Activated B cell treated with CpG ODN at 0.5 μM for 24 hours (primary cell): ENCODE data around the gene INTS1. TPM values are rescaled to one million over a fixed set of nuclear protein-coding genes. Genes with fewer than 3 reads are reported as not detected.

Source experiments
- ATAC-seq: fragments of 200-7000 bp; cut with Tn5 transposase; one replicate; pipeline ENCODE4 v1.10.0; 2021; ENCODE audit warnings: low read depth, mild to moderate bottlenecking, moderate library complexity
- CTCF ChIA-PET: fragments of 350-600 bp; sonication (Branson Sonifier 250); formaldehyde crosslinking; loops from one replicate; lab custom pipeline; 2021; ENCODE audit warnings: antibody characterized with exemption; lab: Charles Lee
- POLR2A ChIA-PET: fragments of 350-600 bp; sonication (Branson Sonifier 250); formaldehyde crosslinking; loops from one replicate; lab custom pipeline; 2021; ENCODE audit warnings: antibody characterized with exemption; lab: Charles Lee
- DNase-seq: peaks from one replicate; pipeline ENCODE4 v3.0.0; 2022
- H3K27ac Mint-ChIP-seq: one replicate; pipeline ENCODE4 v1.8.0; 2020; ENCODE audit warnings: mixed read lengths
- H3K27me3 Mint-ChIP-seq: one replicate; pipeline ENCODE4 v1.8.0; 2021; ENCODE audit warnings: mixed read lengths
- H3K36me3 Mint-ChIP-seq: one replicate; pipeline ENCODE4 v1.8.0; 2021; ENCODE audit warnings: low read depth, mixed read lengths
- H3K4me1 Mint-ChIP-seq: one replicate; pipeline ENCODE4 v1.8.0; 2021; ENCODE audit warnings: mixed read lengths
- H3K4me3 Mint-ChIP-seq: one replicate; pipeline ENCODE4 v1.8.0; 2020; ENCODE audit warnings: mild to moderate bottlenecking, mixed read lengths
- H3K9me3 Mint-ChIP-seq: one replicate; pipeline ENCODE4 v1.8.0; 2020; ENCODE audit warnings: mixed read lengths
- CTCF ChIP-seq: fragments of 200-600 bp; IDR thresholded peaks from one replicate; pipeline ENCODE4 v1.8.0; 2022; ENCODE audit warnings: antibody characterized with exemption, mild to moderate bottlenecking
- intact Hi-C: fragments of 100-400 bp; cut with micrococcal nuclease; formaldehyde crosslinking; loops from one replicate; pipeline ENCODE4 v1.15.1; 2024
- total RNA-seq: library from RNA; stranded (reverse); gene quantifications from 2 replicates; pipeline ENCODE4 v1.2.3, GENCODE V29; 2022

INTS1 gene
- total RNA-seq, 1 donor from 2014 or later, result 110 TPM

DNA sequence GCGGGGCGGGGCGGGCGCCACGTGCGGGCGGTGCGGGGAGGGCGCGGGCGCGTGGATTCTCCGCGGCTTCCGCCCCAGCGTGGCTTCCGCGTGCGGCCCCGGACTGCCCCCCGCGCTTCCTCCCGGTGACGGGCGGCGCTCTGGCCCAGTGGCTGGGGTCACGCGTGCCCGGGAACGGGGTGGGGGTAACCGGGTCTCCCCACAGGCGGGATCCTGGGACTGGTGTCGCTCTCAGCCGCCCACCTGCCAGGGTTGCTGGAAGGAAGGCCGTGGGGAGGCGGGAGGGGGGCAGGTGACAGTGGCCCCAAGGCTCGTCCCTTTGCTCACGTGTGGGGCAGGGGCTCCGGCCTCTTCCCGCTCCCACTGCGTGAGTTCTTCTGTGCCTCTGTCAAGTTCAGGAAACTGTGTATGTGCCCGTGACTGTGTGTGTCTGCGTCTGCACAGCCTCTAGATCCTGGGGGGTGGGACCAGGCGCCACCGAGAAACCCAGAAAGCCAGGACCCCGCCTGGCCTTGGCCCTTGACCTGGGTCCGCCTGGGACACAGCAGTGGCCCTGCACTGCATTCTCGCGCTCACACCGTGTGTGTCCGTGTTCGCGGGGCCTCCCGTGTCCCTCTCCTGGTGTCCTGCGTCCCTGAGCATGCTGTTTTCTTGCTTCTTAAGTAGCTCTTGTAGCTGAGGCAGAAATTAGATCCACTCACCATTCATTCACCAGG, 27.2 kb upstream of the INTS1 start:
- ChIA-PET POLR2A (interaction anchor here (0.7 to 3.3 kb wide), 5 partner anchors 18 to 526 kb away, joined by 3 to 31 read pairs (median 6); partner anchors contain the start of gene INTS1), CTCF (interaction anchor here (1.1 kb wide), 1 partner anchor 25 kb away, joined by 3 read pairs; no protein-coding TSS in a partner anchor)
- peak overlapping the region; percentile 87 for H3K27ac Mint-ChIP-seq
- H3K9me3 Mint-ChIP-seq, result no peaks in the 10 kb centered on the region
- intact Hi-C loops, result loop anchor here (1.0 to 10.0 kb wide), 3 partner anchors 19 to 297 kb away; partner anchors contain the start of genes PSMG3 and UNCX
- peak overlapping the region; percentile 87 for H3K4me3 Mint-ChIP-seq
- H3K4me1 Mint-ChIP-seq, result peaks cover 34% of the 10 kb centered on the region
- H3K27me3 Mint-ChIP-seq, result no peaks in the 10 kb centered on the region
- DNase-seq (peak; percentile 47), ATAC-seq (peak; percentile 25)
- TF ChIP-seq CTCF, result no peak
- peaks cover 10% of the 10 kb centered on the region for H3K36me3 Mint-ChIP-seq

- DNase-seq (peak; percentile 39), ATAC-seq (peak; percentile 22)
- intact Hi-C loops, result loop anchor here (1.0 to 10.0 kb wide), 3 partner anchors 18 to 296 kb away; partner anchors contain the start of genes PSMG3 and UNCX
- no peaks in the 10 kb centered on the region for H3K27me3 Mint-ChIP-seq
- no peaks in the 10 kb centered on the region for H3K9me3 Mint-ChIP-seq
- H3K4me3 Mint-ChIP-seq, result no peak overlapping the region
- H3K36me3 Mint-ChIP-seq, result peaks cover 5% of the 10 kb centered on the region
- no peak for TF ChIP-seq CTCF
- CTCF ChIA-PET, result no interaction called here
- H3K27ac Mint-ChIP-seq, result no peak overlapping the region
- POLR2A ChIA-PET, result interaction anchor here (0.7 to 3.3 kb wide), 3 partner anchors 25 to 525 kb away, joined by 5 to 31 read pairs (median 6); partner anchors contain the start of gene INTS1
- H3K4me1 Mint-ChIP-seq, result peaks cover 34% of the 10 kb centered on the region
These were observed 26.7 kb upstream of the INTS1 start for GRCh38 chr7:1530946-1531262.

DNA sequence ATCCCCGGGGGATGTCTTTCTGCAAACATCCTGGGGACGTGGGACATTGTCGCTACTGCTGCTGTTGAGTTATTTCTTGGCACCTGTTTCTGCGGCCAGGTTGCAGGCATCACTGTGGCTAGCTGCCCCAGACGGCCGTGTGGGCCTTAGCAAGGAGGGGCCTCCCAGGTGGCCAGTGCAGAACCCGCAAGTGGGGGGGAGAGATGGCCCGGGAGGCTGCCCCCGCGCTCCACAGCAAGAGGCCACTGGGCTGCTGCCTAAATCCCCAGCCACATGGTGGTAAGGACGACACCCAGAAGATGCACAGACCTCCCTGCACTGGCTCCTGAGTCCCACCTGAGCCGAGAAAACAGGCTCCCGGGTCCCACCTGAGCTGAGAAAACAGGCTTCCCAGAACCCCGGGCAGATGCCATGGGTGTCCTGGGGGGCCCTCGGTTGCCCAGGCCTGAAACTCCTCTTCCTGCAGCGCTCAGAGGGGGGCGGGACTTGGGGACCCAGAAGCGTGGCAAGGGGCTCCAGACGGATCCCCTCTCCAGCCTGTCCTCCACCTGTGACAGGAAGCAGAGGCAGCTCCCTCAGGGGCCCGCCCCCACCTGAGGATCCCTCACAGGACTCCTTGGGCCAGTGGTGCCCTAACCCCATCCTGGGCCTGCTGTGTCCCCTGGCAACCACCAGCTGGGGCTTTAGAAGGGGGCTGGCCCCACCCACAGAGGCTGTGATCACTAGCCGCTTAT, 25.4 kb upstream of the INTS1 start:
- peaks cover 3% of the 10 kb centered on the region for H3K36me3 Mint-ChIP-seq
- peaks cover 34% of the 10 kb centered on the region for H3K4me1 Mint-ChIP-seq
- ChIA-PET CTCF (no interaction called here), POLR2A (interaction anchor here (0.6 to 1.5 kb wide), 6 partner anchors 8 to 20 kb away, joined by 3 to 8 read pairs (median 3); no protein-coding TSS in a partner anchor)
- intact Hi-C loops, result loop anchor here (2.0 to 10.0 kb wide), 2 partner anchors 17 to 295 kb away; partner anchors contain the start of gene UNCX
- peaks cover 4% of the 10 kb centered on the region for H3K27me3 Mint-ChIP-seq
- H3K9me3 Mint-ChIP-seq, result no peaks in the 10 kb centered on the region
- no peak for TF ChIP-seq CTCF
- H3K4me3 Mint-ChIP-seq, result peak overlapping the region; percentile 72
- DNase-seq (no peak), ATAC-seq (no peak)
- H3K27ac Mint-ChIP-seq, result no peak overlapping the region

- no peak for ATAC-seq
- Mint-ChIP-seq H3K36me3 (no peaks in the 10 kb centered on the region), H3K4me3 (no peak overlapping the region), H3K9me3 (no peaks in the 10 kb centered on the region), H3K4me1 (peaks cover 6% of the 10 kb centered on the region), H3K27me3 (peaks cover 4% of the 10 kb centered on the region), H3K27ac (no peak overlapping the region)
- ChIA-PET POLR2A (no interaction called here), CTCF (interaction anchor here (0.9 kb wide), 1 partner anchor 625 kb away, joined by 3 read pairs; no protein-coding TSS in a partner anchor)
- DNase-seq, result no peak
- intact Hi-C loops, result no loop called here
- no peak for TF ChIP-seq CTCF
These were observed 22.1 kb upstream of the INTS1 start for GRCh38 chr7:1526271-1526754.
